Measurements from ENCODE around the gene ATP5PD.

ATP5PD gene

GRCh38 chr17:75012346-75013091 lies 34.2 kb downstream of the ATP5PD start, which contains the start of gene MRPL58:
Gene MRPL58 (plus strand): TSS chr17:75012670. CDS start chr17:75012687, 17 bp downstream.
- H3K27ac ChIP-seq = peak within 1 kb of the TSS; percentile 59
- H3K9me3 ChIP-seq = no peaks in the 10 kb centered on the region
- peak within 1 kb of the TSS; percentile 71 to 91 for H3K4me3 ChIP-seq (ENCODE audit: low read depth in 1 of 2, low read length in 1 of 2)
- no peaks in the 10 kb centered on the region for H3K27me3 ChIP-seq
- TF ChIP-seq CTCF (IDR thresholded peaks at IDR 0.05) = peak; percentile 73
- H3K4me1 ChIP-seq (ENCODE audit: control insufficient read depth in 1 of 2, insufficient read depth in 1 of 2, low read depth in 1 of 2, low read length in 1 of 2) = peaks cover 16 to 18% of the 10 kb centered on the region in 2 experiments
- H3K36me3 ChIP-seq = no peaks in the 10 kb centered on the region

DNA sequence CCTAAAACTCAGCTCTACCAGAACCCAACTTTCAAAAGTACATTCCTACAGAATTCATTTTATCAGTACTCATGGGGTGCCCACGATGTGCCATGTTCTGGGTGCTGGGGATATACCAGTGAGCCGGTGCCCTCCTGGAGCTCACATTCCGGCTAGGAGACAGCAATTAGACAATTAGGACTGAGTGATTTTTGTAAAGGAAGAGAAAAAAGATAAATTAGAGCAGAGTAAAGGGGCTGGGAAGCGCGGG lies 34.7 kb downstream of the ATP5PD start:
- H3K9me3 ChIP-seq = no peaks in the 10 kb centered on the region
- H3K4me1 ChIP-seq (ENCODE audit: control insufficient read depth in 1 of 2, insufficient read depth in 1 of 2, low read depth in 1 of 2, low read length in 1 of 2) = peaks cover 16 to 18% of the 10 kb centered on the region in 2 experiments
- H3K27me3 ChIP-seq = no peaks in the 10 kb centered on the region
- no peaks in the 10 kb centered on the region for H3K36me3 ChIP-seq
- H3K27ac ChIP-seq = no peak overlapping the region
- TF ChIP-seq CTCF (IDR thresholded peaks at IDR 0.05) = no peak
- peak overlapping the region; percentile 71 to 91 for H3K4me3 ChIP-seq (ENCODE audit: low read depth in 1 of 2, low read length in 1 of 2)

GRCh38 chr17:75011401-75012095 lies 35.2 kb downstream of the ATP5PD start:
- no peaks in the 10 kb centered on the region for H3K36me3 ChIP-seq
- H3K4me3 ChIP-seq (ENCODE audit: low read depth in 1 of 2, low read length in 1 of 2) = peak overlapping the region; percentile 71 to 91
- no peak overlapping the region for H3K27ac ChIP-seq
- H3K27me3 ChIP-seq = no peaks in the 10 kb centered on the region
- H3K4me1 ChIP-seq (ENCODE audit: control insufficient read depth in 1 of 2, insufficient read depth in 1 of 2, low read depth in 1 of 2, low read length in 1 of 2) = peaks cover 16 to 18% of the 10 kb centered on the region in 2 experiments
- no peaks in the 10 kb centered on the region for H3K9me3 ChIP-seq
- no peak for TF ChIP-seq CTCF (IDR thresholded peaks at IDR 0.05)

GRCh38 chr17:75010683-75011400 lies 35.9 kb downstream of the ATP5PD start:
- no peak for TF ChIP-seq CTCF (IDR thresholded peaks at IDR 0.05)
- H3K27ac ChIP-seq = no peak overlapping the region
- H3K4me1 ChIP-seq (ENCODE audit: control insufficient read depth in 1 of 2, insufficient read depth in 1 of 2, low read depth in 1 of 2, low read length in 1 of 2) = peaks cover 16 to 18% of the 10 kb centered on the region in 2 experiments
- no peaks in the 10 kb centered on the region for H3K27me3 ChIP-seq
- H3K4me3 ChIP-seq (ENCODE audit: low read depth in 1 of 2, low read length in 1 of 2) = no peak overlapping the region
- H3K9me3 ChIP-seq = no peaks in the 10 kb centered on the region
- H3K36me3 ChIP-seq = no peaks in the 10 kb centered on the region

DNA sequence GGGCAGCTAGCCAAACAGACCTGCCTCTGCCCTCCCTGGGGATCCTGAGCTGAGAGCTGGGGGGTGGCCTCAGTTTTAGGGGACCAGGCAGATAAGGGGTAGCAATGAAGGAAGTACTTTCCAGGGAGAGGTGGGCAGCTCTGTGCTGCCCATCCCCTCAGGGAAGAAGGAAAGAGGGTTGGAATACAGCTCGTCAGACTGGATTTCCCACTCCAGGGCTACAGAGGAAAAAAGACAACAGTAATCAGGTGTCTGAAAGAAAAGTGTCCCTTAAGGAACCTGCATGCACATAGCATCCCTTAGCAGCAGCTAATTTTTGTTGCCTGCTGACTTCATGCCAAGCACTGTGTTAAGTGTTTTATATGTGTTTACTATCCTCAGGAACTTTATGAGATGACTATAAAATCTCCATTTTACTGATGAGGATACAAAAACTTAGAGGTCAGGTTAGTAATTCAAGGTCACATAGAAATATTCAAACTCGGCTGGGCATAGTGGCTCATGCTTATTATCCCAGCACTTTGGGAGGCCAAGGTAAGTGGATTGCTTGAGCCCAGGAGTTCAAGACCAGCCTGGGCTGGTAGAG lies 37.5 kb downstream of the ATP5PD start:
- Histone ChIP-seq H3K4me3 (ENCODE audit: low read depth in 1 of 2, low read length in 1 of 2) (no peak overlapping the region), H3K27me3 (no peaks in the 10 kb centered on the region), H3K9me3 (no peaks in the 10 kb centered on the region), H3K4me1 (ENCODE audit: control insufficient read depth in 1 of 2, insufficient read depth in 1 of 2, low read depth in 1 of 2, low read length in 1 of 2) (peaks cover 16 to 18% of the 10 kb centered on the region in 2 experiments), H3K27ac (no peak overlapping the region), H3K36me3 (no peaks in the 10 kb centered on the region)
- no peak for TF ChIP-seq CTCF (IDR thresholded peaks at IDR 0.05)

Data from neutrophil (primary cell).